Femur (tissue), 1 donor: ENCODE data around the gene HOMER2.
"Not testable (repeated sequence)": the region's sequence is repeated elsewhere in the genome, so short reads cannot be mapped to it uniquely, and the experiment has no call there.

ENCODE experiments used
- DNase-seq: peaks from one replicate; pipeline ENCODE4 v3.0.0-alpha.2; 2017

The HOMER2 gene

DNA sequence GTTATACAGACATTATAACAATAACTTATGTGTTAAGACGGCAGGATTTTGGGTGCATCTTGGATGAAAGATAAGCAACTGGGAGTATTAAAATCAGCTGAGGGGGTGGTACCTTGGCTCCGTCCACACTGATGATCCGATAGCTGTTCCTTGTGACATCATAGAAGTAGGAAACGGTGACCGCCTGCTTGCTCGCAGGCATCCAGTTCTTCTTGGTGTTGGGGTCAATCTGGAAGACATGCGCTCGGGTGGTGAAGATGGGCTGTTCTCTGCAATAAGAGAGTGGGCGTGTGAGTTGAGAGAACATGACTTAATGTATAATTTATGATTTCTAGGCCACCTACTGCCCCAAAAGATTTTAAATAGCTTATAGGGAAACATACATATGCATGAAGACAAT lies 59.9 kb downstream of the HOMER2 start:
- DNase-seq, result no peak

DNA sequence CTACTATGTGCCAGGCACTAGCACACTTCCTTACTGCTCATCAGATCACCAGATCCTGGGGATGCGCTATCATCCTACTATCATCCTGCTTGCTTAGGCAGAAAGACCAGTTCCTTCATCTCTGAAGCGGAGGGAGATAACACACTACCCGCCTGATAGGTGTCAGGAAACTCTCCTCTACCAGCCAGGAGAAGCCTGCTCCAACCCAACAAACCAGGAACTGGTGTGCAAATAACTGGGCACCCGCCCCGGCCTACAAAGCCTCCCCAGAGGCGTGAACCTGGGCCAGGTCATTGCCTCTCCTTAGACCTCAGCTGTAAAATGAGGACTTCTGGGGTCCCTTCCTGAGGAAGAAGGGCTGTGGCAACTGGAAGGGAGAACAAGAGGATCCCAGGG lies 61.5 kb downstream of the HOMER2 start:
- no peak for DNase-seq

DNA sequence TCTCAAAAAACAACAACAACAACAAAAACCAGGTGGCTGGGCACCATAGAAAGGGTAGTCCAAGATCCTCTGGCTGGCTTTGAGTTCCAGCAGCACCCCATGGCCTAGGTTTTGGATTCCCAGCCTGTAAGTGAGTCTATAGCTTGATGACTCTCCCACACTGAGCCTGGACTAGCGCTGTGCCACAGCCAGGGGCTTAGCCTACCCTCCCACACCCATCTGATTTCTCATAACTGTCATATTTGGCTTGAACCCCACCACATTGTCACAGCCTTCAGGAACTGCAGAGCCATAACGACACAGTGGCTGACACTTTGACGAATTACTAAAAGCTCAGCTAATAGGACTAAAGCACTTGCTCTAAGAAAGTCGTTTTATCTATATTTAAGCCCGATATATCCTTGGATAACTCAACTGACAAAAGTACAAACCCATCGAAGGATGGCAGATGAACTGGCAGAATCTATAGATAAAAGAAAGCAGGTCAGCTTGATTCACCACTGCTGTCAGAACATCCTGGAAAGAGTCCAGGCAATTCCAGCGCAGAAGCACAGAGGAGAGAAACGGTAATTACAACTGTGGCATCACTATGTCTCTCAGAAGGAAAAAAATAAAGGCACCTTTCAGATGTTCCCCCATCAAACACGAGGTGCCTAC lies 62.1 kb downstream of the HOMER2 start:
- no peak for DNase-seq

DNA sequence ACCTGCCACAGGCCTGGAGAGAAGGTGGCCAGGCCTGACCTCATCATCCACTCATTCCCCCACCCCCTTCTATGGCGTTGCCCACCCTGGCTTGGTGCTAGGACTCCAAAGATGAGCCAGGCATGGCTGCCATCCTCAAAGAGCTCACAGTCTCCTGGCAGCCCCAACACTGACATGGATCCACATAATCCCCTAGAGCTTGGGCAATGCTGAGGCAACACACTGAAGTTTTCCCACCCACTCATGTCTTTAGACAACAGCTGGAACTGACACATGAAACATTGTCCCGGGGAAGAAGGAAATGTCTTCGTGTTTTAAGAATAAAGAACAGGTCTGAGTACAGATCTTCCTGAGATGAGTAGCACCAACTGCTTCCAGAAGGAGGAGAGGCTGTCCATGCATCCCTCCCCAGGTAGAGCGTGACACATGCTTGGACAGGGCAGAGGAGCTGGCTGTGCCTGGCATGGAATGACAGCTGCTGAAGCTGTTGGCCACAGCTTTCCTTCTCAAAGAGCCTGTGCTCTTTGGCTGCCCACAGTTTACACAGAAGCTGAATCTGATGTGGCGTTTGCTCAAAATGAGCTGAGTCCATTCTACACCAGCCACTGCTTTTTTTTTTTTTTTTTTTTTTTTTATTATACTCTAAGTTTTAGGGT lies 70.1 kb downstream of the HOMER2 start:
- DNase-seq, result no peak

DNA sequence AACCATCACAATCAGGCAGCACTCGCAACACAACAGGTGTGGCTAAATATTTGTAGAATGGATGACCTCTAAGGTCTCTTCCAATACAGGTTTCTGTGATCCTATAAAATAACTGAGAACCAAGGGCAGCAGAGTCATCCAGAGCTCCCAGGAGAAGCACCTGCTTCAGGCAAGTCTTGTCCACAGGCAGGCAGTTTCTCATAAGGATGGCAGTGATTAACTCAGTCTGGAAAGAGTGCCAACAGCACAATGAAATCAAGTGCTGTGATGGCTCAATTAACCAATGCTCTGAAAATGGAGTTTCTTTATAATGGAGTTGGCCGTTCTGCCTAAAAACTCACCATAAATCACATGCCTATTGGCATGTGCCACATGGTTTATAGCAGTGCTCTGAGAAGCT lies 70.8 kb downstream of the HOMER2 start:
- DNase-seq, result no peak

DNA sequence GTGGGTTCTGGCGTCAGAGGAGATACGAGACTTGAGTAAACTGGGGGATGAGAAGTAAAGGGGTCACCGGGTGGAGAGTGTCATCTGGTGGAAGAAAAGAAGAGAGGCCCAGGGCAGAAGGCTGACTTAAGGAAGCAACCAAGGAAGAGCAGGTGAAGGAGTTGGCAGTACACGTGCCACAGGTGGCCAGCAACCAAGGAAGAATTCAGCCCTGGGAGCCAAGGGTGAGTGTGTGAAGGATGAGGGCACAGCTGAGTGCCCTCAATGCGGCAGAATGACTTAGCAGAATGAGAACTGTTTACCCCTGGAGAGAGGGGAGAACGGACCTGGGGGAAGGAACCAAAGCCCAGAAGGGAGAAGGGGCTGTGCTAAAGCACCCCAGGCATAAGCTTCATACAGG lies 71.8 kb downstream of the HOMER2 start:
- DNase-seq, result no peak

DNA sequence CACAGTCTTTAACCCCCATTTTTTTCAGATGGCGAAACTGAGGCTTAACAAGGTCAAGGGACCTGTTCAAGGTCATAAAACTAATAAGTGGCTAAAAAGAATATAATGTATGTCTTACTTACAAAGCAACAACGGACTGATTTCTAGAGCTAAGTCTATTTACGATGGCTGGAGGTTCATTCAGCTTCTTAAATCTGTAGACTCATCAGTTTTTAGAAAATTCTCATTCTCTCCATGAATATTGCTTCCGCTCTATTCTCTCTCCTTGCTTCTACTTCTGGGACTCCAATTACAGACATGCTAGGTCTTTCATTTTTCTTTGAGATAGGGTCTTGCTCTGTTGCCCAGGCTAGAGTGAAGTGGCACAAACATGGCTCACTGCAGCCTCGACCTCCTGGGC lies 74.2 kb downstream of the HOMER2 start:
- no peak for DNase-seq

DNA sequence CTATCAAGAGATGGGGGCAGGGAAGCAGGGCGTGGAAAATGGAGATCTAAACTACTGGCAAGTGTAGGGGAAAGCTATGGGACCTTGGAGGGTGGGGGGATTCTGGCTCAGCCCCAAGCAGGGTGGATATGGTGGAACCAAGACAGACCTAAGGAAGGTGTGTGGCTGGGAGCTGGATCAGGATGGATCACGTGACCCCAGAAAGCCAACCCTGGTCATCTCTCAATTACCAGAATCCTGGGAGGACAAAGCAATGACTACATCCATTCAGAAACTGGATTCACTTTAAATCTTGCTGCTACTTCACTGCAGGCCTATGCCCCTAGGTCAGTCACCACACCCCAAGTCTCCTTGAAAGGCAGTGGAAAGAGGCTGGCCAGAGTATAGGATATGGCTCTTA lies 74.7 kb downstream of the HOMER2 start:
- no peak for DNase-seq

DNA sequence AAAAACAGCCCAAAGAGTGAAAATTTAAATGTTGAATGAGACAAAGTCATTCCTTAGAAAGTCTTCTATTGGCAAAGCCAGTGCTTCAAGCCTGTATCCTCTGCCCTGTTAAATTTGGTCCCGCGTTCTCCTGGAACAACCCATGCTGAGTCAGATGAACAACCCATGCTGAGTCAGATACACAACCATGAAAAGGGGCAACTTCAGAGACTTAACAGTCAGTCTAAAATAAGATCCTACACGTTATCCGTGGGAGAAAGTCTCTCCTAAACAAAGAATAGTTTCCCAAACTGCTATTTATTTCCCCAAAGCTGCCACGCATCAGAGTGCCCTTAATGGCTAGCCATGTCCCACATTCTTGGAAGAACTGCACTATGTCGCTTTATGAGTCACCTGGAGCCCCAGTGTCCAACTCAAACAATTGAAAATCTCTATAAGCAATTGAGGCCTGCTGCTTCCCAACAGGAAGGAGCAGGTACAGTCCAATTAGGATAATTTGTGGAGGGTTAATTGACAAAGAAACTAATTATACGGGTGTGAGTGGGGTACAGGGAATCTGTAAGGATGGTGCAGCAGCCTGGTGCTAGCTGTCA lies 77.0 kb downstream of the HOMER2 start:
- DNase-seq, result no peak

DNA sequence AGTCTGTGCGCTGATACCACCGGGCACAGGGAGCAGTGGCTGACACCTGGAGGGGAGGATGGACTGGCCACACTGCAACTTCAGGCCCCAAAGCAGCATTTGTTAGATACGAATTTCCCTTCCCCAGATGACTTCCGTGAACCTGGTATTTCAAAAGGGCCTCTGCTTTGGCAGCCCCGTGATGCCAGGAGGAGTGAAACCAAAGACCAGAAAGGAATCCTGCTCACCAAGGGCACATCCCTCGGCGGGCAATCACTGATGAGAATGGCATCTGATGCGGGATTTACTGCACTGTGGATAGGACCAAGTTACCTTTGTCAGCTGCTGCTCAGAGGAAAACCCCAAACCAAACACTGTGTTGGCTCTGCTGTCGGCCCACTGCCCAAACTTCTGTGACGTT lies 77.6 kb downstream of the HOMER2 start:
- no peak for DNase-seq

DNA sequence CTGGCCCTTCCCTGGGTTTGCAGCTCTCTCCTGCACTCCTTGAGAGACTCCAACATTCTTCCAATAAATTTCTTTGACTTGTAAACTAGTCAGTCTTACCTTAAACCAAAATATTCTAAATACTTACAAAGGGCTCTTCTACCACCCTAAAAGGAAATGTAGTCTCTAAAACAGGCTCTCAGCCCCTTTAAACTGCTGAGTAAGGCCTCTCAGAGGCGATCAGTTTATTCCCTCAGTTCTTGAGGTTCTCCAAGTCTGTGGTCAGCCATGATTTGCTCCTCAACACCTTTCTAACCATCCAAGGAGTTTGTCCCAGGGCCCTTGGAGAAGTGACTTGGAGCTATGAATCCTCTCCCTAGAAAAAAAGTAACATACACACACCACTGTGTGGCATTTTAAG lies 78.3 kb downstream of the HOMER2 start:
- no peak for DNase-seq

DNA sequence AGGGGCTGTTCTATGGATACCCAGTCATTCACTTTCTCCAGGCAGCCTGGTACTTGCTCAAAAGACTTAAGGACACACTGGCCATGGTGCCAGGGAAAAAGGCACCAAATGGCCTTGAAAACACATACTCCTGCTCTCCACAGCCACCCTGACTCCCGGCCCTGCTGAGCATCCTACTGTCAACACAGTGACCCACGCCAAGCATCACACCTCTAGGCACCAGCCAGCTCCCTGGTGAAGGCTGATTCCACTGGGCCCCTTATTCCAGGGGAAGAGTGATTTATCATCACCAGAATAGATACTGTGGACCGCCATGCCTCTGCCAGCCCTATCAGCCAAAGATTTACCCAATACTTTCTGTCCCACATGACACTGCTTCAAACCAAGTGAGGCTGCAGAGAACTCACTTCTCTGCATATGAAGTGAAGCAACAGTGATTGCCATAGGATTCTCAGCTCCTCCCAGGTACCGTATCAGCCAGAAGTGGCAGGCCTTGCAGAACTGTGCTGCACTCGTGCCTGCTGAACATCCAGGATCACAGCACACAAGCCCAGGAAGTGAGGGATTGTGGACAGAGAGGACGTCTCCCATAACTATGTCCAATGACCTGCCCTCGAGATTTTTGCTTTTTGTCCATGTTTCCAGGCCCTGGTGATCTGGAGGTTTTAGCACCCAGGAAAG lies 79.4 kb downstream of the HOMER2 start:
- DNase-seq, result no peak

DNA sequence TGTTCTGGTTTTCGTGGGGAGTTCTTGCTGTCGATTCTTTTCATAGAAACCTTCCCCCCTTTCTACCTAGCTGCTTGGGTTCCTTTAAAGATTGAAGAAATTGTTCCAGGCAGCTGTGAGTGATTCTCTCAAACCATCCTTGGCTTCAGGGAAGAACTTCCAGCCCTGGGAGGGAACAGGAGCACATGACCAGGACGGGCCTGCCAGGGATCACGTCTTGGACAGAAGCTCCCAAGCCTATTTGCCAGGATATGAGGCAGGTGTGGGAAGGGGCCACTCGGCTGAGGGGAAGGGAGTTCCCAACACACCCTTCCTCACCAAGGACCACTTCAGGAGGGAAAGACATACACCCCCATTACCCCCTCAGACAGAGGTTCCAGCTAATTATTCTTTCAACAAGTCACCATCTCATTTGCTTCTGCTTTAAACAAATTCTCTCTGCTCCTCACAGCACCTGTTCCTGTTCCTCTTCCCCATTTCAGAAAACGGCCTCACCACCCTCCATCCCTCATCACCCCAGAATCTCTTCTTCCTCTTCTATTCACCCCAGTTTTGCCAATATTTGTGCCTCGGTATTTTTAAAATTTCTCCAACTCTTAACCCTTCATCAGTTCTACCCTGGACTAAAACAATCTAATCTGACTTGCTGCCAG lies 80.6 kb downstream of the HOMER2 start:
- DNase-seq, result no peak

DNA sequence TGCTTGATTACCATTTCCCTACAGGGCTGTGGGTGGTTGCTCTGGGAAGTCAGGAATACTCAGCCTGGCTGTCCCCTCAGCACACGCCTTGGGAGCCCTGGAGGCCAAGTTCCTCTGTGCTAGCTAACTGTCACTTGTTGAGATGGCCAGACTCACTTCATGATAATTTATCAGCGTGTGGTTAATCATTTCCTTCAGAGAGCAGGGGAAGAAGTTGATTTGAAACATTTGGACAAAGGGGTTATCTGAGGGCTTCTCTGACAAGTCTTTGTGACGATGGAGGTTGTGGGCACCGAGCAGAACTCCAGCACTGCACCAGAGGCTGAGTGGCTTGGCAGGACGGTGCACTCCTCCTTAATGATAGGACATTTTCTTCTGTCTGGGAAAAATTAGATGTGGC lies 81.2 kb downstream of the HOMER2 start:
- DNase-seq, result no peak

DNA sequence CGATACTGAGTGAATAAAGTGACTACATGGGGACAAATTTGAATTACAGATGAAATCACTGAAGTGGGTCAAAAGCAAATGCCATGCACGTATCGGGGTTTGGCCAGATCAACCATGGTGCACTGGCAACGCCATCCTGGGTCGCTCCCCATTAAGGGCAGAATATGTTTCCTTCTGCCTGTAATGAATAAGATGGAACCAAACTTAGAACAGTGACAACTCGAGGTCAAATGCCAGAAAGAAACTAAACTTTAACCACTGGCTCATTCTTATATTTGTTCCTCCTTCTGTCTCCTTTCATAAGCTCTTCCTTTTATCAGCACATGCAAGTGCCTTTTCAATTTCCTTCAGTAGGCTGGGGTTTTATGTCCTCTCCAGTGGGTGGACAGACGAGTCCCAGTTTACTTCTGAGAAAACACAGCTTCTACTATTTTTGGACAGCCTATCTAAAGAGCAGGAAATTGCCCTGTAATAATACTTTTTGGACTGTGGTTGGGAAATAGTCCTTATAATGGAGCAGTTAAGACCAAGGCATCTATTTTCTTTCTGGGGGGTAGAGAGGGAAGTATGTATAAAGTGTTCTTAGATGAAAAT lies 81.7 kb downstream of the HOMER2 start:
- no peak for DNase-seq

DNA sequence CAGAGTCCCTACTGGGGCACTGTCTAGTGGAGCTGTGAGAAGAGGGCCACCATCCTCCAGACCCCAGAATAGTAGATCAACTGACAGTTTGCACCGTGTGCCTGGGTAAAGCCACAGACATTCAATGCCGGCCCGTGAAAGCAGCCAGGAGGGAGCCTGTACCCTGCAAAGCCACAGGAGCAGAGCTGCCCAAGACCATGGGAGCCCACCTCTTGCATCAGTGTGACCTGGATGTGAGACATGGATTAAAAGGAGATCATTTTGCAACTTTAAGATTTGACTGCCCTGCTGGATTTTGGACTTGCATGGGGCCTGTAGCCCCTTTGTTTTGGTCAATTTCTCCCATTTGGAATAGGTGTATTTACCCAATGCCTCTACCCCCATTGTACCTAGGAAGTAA lies 86.5 kb downstream of the HOMER2 start:
- DNase-seq, result not testable (repeated sequence)

DNA sequence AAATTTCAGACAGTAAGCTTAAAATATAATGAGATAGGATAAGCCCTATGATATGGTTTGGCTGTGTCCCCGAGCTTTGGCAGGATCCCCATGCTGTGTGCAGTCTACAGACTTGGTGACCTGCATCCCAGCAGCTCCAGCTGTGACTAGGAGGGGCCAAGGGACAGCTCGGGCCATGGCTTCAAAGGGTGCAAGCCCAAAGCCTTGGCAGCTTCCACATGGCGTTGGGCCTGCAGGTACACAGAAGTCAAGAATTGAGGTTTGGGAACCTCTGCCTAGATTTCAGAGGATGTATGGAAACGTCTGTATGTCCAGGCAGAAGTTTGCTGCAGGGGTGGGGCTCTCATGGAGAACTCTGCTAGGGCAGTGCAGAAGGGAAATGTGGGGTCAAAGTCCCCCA lies 86.9 kb downstream of the HOMER2 start:
- DNase-seq, result not testable (repeated sequence)

DNA sequence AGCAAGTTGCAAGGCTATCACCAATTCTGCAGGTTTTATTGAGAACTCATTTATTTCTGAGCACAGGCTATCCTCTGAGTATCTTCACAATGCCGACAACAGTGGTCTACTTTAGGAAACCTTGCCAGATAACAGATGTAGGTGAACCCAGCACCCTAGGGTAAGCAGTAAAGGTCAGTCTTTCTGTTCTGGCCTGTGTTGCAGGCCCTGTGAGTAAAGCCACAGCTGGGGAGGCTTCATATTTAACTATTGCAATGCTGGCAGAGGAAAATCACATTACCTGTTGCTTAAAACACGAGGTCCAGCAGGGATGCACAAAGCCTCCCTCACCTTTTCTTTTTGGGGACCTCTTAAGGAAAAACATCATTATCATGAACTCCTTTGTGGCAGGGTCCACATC lies 87.6 kb downstream of the HOMER2 start:
- DNase-seq, result no peak

DNA sequence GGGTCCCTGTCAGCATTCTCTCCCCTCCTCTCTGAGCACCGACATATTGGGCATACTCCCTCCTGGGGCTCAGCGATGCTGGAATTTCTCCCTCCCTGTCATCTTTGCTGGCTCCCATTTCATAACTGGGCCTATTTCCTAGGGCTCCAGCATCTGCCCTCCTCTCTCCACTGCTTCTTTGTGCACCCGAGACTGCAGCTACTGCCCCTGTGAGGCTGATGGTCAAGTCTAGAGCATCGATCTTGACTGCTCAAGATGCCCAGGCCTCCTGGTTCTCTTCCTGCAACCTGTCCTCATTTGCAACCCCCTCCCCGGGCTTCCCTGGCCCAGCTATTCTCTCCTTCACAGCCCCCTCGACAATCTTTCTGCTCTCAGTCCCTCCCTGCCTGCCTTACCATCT lies 89.6 kb downstream of the HOMER2 start:
- DNase-seq, result no peak

DNA sequence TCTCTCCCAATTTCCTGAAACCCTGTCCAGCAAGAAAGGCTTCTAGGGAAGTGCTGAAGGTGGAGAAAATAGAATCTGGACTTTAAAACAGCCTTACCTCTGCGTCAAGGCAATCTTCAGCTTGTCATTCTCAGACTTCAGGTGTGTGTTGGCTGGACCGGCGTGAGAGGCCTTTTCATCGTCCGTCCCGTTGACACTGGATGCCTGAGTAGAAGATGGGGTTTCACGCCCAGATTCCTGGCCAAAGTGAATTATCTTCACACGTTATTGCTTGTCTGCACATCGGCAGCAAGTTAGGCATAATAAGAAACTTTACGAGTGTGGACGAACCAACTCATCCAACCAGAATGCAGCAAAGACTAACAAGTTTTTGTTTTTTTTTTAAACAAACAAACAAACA lies 93.6 kb downstream of the HOMER2 start:
- DNase-seq, result no peak

DNA sequence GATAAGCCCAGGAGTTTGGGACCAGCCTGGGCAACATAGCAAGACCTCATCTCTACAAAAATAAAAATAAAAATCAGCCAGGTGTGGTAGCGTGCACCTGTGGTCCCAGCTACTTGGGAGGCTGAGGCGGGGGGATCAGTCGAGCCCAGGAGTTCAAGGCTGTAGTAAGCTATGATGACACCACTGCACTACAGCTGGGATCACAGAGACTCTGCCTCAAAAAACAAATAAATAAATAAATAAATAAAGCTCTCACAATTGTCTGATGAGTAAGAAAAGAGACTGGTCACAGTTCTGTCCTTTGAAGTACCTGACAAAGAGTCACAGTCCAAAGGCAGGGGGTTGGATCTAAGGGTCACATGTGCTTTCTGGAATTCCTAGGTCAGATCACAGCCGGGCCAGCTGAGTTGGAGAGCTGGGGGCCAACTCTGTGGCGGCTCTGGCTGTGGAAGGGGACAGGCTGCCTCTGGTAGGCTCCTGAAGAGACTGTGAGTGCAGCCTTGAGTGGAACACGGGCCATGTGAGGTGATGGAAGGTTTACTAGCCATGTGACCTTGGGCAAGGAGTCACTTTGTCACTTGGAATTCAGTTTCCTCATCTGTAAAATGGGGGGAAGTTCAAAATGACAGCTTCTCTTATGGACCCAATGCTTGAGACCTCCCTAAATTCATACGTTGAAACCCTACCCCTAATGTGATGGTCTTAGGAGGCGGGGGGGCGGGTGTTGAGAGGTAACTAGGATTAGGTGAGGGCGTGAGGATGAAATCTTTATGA lies 95.9 kb downstream of the HOMER2 start:
- no peak for DNase-seq
